H1 (cell line): ENCODE measurements around the gene NEK2. TPM values are rescaled to one million over a fixed set of nuclear protein-coding genes. Genes with fewer than 3 reads are reported as not detected.
"Not testable (repeated sequence)": the region's sequence is repeated elsewhere in the genome, so short reads cannot be mapped to it uniquely, and the experiment has no call there.

Experiments used
- CTCF ChIA-PET: fragments of 300-600 bp; sonication (Branson Sonifier 250); formaldehyde crosslinking; loops from one replicate; lab custom pipeline; 2021; ENCODE audit not compliant: partially characterized antibody; lab: Charles Lee
- POLR2A ChIA-PET: fragments of 300-600 bp; sonication (Branson Sonifier 250); formaldehyde crosslinking; loops from one replicate; lab custom pipeline; 2021; ENCODE audit warnings: inconsistent platforms; ENCODE audit not compliant: partially characterized antibody; lab: Charles Lee
- DNase-seq, 2 experiments: peaks; one replicate each; pipeline versions ENCODE4 v3.0.0 to v3.0.0-alpha.2; 2010 to 2022; ENCODE audit warnings: low spot score in 2 of 2, low read depth in 1 of 2, mixed read lengths in 1 of 2
- FAIRE-seq: peaks from 2 replicates; lab custom pipeline; 2011; peaks lifted over from hg19 to GRCh38; lab: Jason Lieb, UNC
- H2AFZ ChIP-seq: 2 replicates; pipeline ENCODE4 v1.8.1; 2012; ENCODE audit warnings: low read length, inconsistent platforms
- H2AK5ac ChIP-seq: 2 replicates; pipeline ENCODE4 v1.6.1; 2013; ENCODE audit warnings: low read depth, low read length
- H2BK120ac ChIP-seq: replicated peaks from 2 replicates; pipeline ENCODE3; 2013; ENCODE audit warnings: low read depth, low read length, inconsistent platforms
- H2BK12ac ChIP-seq: 2 replicates; pipeline ENCODE4 v1.6.1; 2013; ENCODE audit warnings: low read depth, low read length
- H2BK15ac ChIP-seq: 2 replicates; pipeline ENCODE4 v1.6.1; 2013; ENCODE audit warnings: low read length
- H2BK20ac ChIP-seq: 2 replicates; pipeline ENCODE4 v1.6.1; 2013; ENCODE audit warnings: low read length
- H2BK5ac ChIP-seq: 2 replicates; pipeline ENCODE4 v1.6.1; 2013; ENCODE audit warnings: low read depth, low read length
- H3K14ac ChIP-seq: 2 replicates; pipeline ENCODE4 v1.6.1; 2013; ENCODE audit warnings: inconsistent platforms; ENCODE audit not compliant: insufficient read length
- H3K18ac ChIP-seq: 2 replicates; pipeline ENCODE4 v1.6.1; 2013; ENCODE audit warnings: low read length; ENCODE audit errors: extremely low read depth
- H3K23ac ChIP-seq: 2 replicates; pipeline ENCODE4 v1.6.1; 2013; ENCODE audit warnings: inconsistent platforms; ENCODE audit not compliant: insufficient read length
- H3K23me2 ChIP-seq: 2 replicates; pipeline ENCODE4 v1.6.1; 2013; ENCODE audit warnings: low read depth, low read length
- H3K27ac ChIP-seq: 2 replicates; pipeline ENCODE4 v1.6.1; 2011; ENCODE audit warnings: low read depth, low read length, inconsistent platforms
- H3K27me3 ChIP-seq, 4 experiments: replicated peaks in 1 of 4; 1 replicate in 1 of 4; 2 replicates in 3 of 4; pipeline versions ENCODE4 v1.6.1 to v1.8.1; 2011 to 2013; ENCODE audit warnings: low read length in 3 of 4, mild to moderate bottlenecking in 3 of 4, inconsistent platforms in 2 of 4, mixed read lengths in 2 of 4, moderate library complexity in 1 of 4; ENCODE audit not compliant: control insufficient read depth in 3 of 4, insufficient read depth in 3 of 4; ENCODE audit errors: extremely low read depth in 1 of 4
- H3K36me3 ChIP-seq, 4 experiments: 2 replicates each; pipeline versions ENCODE4 v1.6.1 to v1.8.1; 2011 to 2013; ENCODE audit warnings: mild to moderate bottlenecking in 4 of 4, low read length in 3 of 4, moderate library complexity in 2 of 4, control low read depth in 1 of 4, inconsistent platforms in 1 of 4; ENCODE audit not compliant: insufficient read depth in 4 of 4, control insufficient read depth in 2 of 4
- H3K4ac ChIP-seq: replicated peaks from 2 replicates; pipeline ENCODE3; 2013; ENCODE audit warnings: low read length, low read depth, mixed read lengths, inconsistent platforms; ENCODE audit not compliant: insufficient read length
- H3K4me1 ChIP-seq, 4 experiments: replicated peaks in 1 of 4; 1 replicate in 1 of 4; 2 replicates in 3 of 4; pipeline versions ENCODE4 v1.6.1 to v1.8.1; 2011 to 2013; ENCODE audit warnings: low read length in 3 of 4, inconsistent platforms in 2 of 4, mixed read lengths in 1 of 4; ENCODE audit not compliant: insufficient read depth in 4 of 4, control insufficient read depth in 3 of 4
- H3K4me2 ChIP-seq, 2 experiments: 2 replicates each; pipeline versions ENCODE4 v1.6.1 to v1.8.1; 2011 to 2013; ENCODE audit warnings: low read depth in 2 of 2, low read length in 2 of 2, control low read depth in 1 of 2, inconsistent platforms in 1 of 2, mild to moderate bottlenecking in 1 of 2; ENCODE audit not compliant: insufficient read depth in 1 of 2
- H3K4me3 ChIP-seq, 4 experiments: fragments of 200-600, 300-600 bp in 1 of 4; sonication (generic), shearing (Covaris generic), sonication (Bioruptor Twin) in 1 of 4; 2 replicates each; pipeline versions ENCODE4 v1.5.1 to v1.8.1; 2011 to 2016; ENCODE audit warnings: low read length in 4 of 4, low read depth in 3 of 4, control low read depth in 2 of 4, inconsistent platforms in 2 of 4, mild to moderate bottlenecking in 2 of 4, mixed read lengths in 1 of 4, moderate library complexity in 1 of 4; ENCODE audit not compliant: insufficient read depth in 2 of 4; ENCODE audit errors: extremely low read depth in 1 of 4
- H3K56ac ChIP-seq: replicated peaks from 2 replicates; pipeline ENCODE3; 2013; ENCODE audit warnings: low read depth, mild to moderate bottlenecking, mixed read lengths, low read length, inconsistent platforms; ENCODE audit not compliant: insufficient read length
- H3K79me1 ChIP-seq: 2 replicates; pipeline ENCODE4 v1.6.1; 2013; ENCODE audit warnings: low read depth, low read length, control low read depth
- H3K79me2 ChIP-seq, 2 experiments: 2 replicates each; pipeline versions ENCODE4 v1.6.1 to v1.8.1; 2012 to 2013; ENCODE audit warnings: low read length in 2 of 2, mild to moderate bottlenecking in 2 of 2, inconsistent platforms in 1 of 2; ENCODE audit not compliant: insufficient read depth in 2 of 2, control insufficient read depth in 1 of 2
- H3K9ac ChIP-seq, 4 experiments: replicated peaks in 1 of 4; 1 replicate in 1 of 4; 2 replicates in 3 of 4; pipeline versions ENCODE4 v1.6.1 to v1.8.1; 2011 to 2013; ENCODE audit warnings: low read depth in 3 of 4, low read length in 3 of 4, control low read depth in 2 of 4, mild to moderate bottlenecking in 2 of 4, moderate library complexity in 2 of 4, inconsistent platforms in 1 of 4; ENCODE audit errors: extremely low read depth in 1 of 4
- H3K9me3 ChIP-seq, 2 experiments: 2 replicates each; pipeline versions ENCODE4 v1.6.1 to v1.8.1; 2012 to 2013; ENCODE audit warnings: mild to moderate bottlenecking in 2 of 2, moderate library complexity in 2 of 2, control low read depth in 1 of 2, inconsistent platforms in 1 of 2, low read depth in 1 of 2, low read length in 1 of 2, mixed read lengths in 1 of 2; ENCODE audit not compliant: insufficient read depth in 2 of 2
- H4K20me1 ChIP-seq, 2 experiments: replicated peaks in 1 of 2; 2 replicates each; pipeline versions ENCODE3 to v1.8.1; 2011 to 2013; ENCODE audit warnings: inconsistent platforms in 2 of 2, low read length in 2 of 2, mild to moderate bottlenecking in 1 of 2; ENCODE audit not compliant: insufficient read depth in 2 of 2, control insufficient read depth in 1 of 2
- H4K5ac ChIP-seq: 2 replicates; pipeline ENCODE4 v1.6.1; 2013; ENCODE audit warnings: low read length, low read depth, mixed read lengths, inconsistent platforms; ENCODE audit not compliant: insufficient read length
- H4K8ac ChIP-seq: 2 replicates; pipeline ENCODE4 v1.8.0; 2013; ENCODE audit warnings: mild to moderate bottlenecking, moderate library complexity, low read length, inconsistent platforms; ENCODE audit not compliant: insufficient read depth; ENCODE audit errors: extremely low read depth
- H4K91ac ChIP-seq: replicated peaks from 2 replicates; pipeline ENCODE3; 2013; ENCODE audit warnings: low read length, mixed read lengths, inconsistent platforms; ENCODE audit not compliant: insufficient read length
- WGBS, 2 experiments: shearing (Covaris generic) in 1 of 2; methylation state at CpG; one replicate each; pipeline versions ENCODE4 v1.1.6 to v1.1.7; 2013 to 2015; ENCODE audit warnings: low lambda C conversion rate in 2 of 2, mixed read lengths in 2 of 2, inconsistent platforms in 1 of 2, low coverage in 1 of 2, missing lambda C conversion rate in 1 of 2; ENCODE audit not compliant: insufficient replicate concordance in 2 of 2, insufficient coverage in 1 of 2, insufficient read length in 1 of 2; ENCODE audit errors: extremely low coverage in 1 of 2, missing lambda C conversion rate in 1 of 2; 5-methylcytosine and 5-hydroxymethylcytosine counted together
- polyA plus RNA-seq, 7 experiments: library from polyadenylated mRNA; depleted of rRNA in 3 of 7; stranded (reverse) in 5 of 7; unstranded in 2 of 7; fragments of >200 nt in 5 of 7; fragments of 200-250 nt in 2 of 7; gene quantifications; 1 replicate in 5 of 7; 2 replicates in 1 of 7; 4 replicates in 1 of 7; pipeline versions ENCODE4 v1.2.1 to v1.2.3, GENCODE V29; 2011 to 2013; ENCODE audit warnings: missing spikeins in 2 of 7, mixed read lengths in 2 of 7
- total RNA-seq: library from RNA; stranded (reverse); fragmentation: NEBNext Ultra II Directional; extraction: Animal tissue kit (Norgen Biotek cat#: 25700); gene quantifications from 2 replicates; pipeline ENCODE4 v1.2.1, GENCODE V29; 2021

Gene NEK2
- total and polyA plus RNA-seq, 2 of the 8 experiments (the other 6 are each of a cell fraction or from before 2014, with no cell fraction given) = 8.4 to 22.9 TPM

GRCh38 chr1:211625866-211626265 lies 49.6 kb downstream of the NEK2 start:
- WGBS, 2 experiments = 91% methylated on average over 6 of the region's 7 CpGs; no CpG with 5 or more reads in 1 of the 2 experiments
- FAIRE-seq, H2AFZ ChIP-seq: not testable (repeated sequence)

More at GRCh38 chr1:211625866-211626265, 49.6 kb downstream of the NEK2 start:
- H3K56ac ChIP-seq, H3K27me3 ChIP-seq, H3K23me2 ChIP-seq, H3K27ac ChIP-seq, H4K5ac ChIP-seq, H2BK20ac ChIP-seq, H2BK5ac ChIP-seq, H3K9ac ChIP-seq, H3K18ac ChIP-seq, H3K79me1 ChIP-seq, POLR2A ChIA-PET, H3K4me3 ChIP-seq, H2BK12ac ChIP-seq, H3K23ac ChIP-seq, H4K20me1 ChIP-seq, H4K8ac ChIP-seq, H3K9me3 ChIP-seq, H3K79me2 ChIP-seq, H2BK15ac ChIP-seq, H3K4ac ChIP-seq, H2BK120ac ChIP-seq, H4K91ac ChIP-seq, CTCF ChIA-PET, H2AK5ac ChIP-seq, H3K14ac ChIP-seq, H3K4me2 ChIP-seq, H3K36me3 ChIP-seq, DNase-seq, H3K4me1 ChIP-seq: not testable (repeated sequence)
